CD4-positive, alpha-beta memory T cell (primary cell): ENCODE data around the gene SYS1. TPM values are rescaled to one million over a fixed set of nuclear protein-coding genes. Genes with fewer than 3 reads are reported as not detected.
"Not testable (repeated sequence)": the region's sequence is repeated elsewhere in the genome, so short reads cannot be mapped to it uniquely, and the experiment has no call there.

Experiments used
- CTCF ChIA-PET: fragments of 350-600 bp; sonication (Branson Sonifier 250); formaldehyde crosslinking; loops from one replicate; lab custom pipeline; 2021; ENCODE audit warnings: inconsistent platforms; ENCODE audit not compliant: partially characterized antibody; lab: Charles Lee
- POLR2A ChIA-PET: fragments of 350-600 bp; sonication (Branson Sonifier 250); formaldehyde crosslinking; loops from one replicate; lab custom pipeline; 2021; ENCODE audit not compliant: partially characterized antibody; lab: Charles Lee
- DNase-seq, 5 donors: peaks; one replicate each; pipeline versions ENCODE4 v3.0.0 to v3.0.0-alpha.2; 2020 to 2022; ENCODE audit warnings: mixed read lengths in 1 of 5
- H3K27ac ChIP-seq: one replicate; pipeline ENCODE4 v1.7.0; 2013; ENCODE audit warnings: low read depth, low read length
- H3K27me3 ChIP-seq: 2 replicates; pipeline ENCODE4 v1.7.0; 2013; ENCODE audit warnings: mild to moderate bottlenecking, low read length, moderate library complexity; ENCODE audit not compliant: insufficient read depth
- H3K36me3 ChIP-seq: 2 replicates; pipeline ENCODE4 v1.7.0; 2013; ENCODE audit warnings: mild to moderate bottlenecking, low read length, moderate library complexity; ENCODE audit not compliant: insufficient read depth
- H3K4me1 ChIP-seq: 2 replicates; pipeline ENCODE4 v1.7.0; 2013; ENCODE audit warnings: mild to moderate bottlenecking, low read length, moderate library complexity; ENCODE audit not compliant: insufficient read depth
- H3K4me3 ChIP-seq, 2 donors: one replicate each; pipeline ENCODE4 v1.7.0; 2013; ENCODE audit warnings: low read length in 2 of 2, mild to moderate bottlenecking in 1 of 2
- H3K9me3 ChIP-seq, 2 donors: one replicate each; pipeline ENCODE4 v1.7.0; 2013; ENCODE audit warnings: low read length in 2 of 2, control low read depth in 1 of 2; ENCODE audit not compliant: control insufficient read depth in 1 of 2
- H3K27ac Mint-ChIP-seq, 7 donors: one replicate each; pipeline ENCODE4 v1.8.0; 2020 to 2021; ENCODE audit warnings: mixed read lengths in 7 of 7, mild to moderate bottlenecking in 6 of 7, inconsistent platforms in 3 of 7, moderate library complexity in 3 of 7
- H3K27me3 Mint-ChIP-seq, 2 donors: one replicate each; pipeline ENCODE4 v1.8.0; 2020 to 2021; ENCODE audit warnings: mixed read lengths in 2 of 2
- H3K36me3 Mint-ChIP-seq, 2 donors: one replicate each; pipeline ENCODE4 v1.8.0; 2020 to 2021; ENCODE audit warnings: mixed read lengths in 2 of 2, inconsistent platforms in 1 of 2, mild to moderate bottlenecking in 1 of 2
- H3K4me1 Mint-ChIP-seq, 4 donors: one replicate each; pipeline ENCODE4 v1.8.0; 2020 to 2021; ENCODE audit warnings: mixed read lengths in 4 of 4, mild to moderate bottlenecking in 1 of 4
- H3K4me3 Mint-ChIP-seq, 8 donors: one replicate each; pipeline ENCODE4 v1.8.0; 2020 to 2021; ENCODE audit warnings: mixed read lengths in 8 of 8, mild to moderate bottlenecking in 7 of 8, moderate library complexity in 6 of 8, inconsistent platforms in 3 of 8
- H3K9me3 Mint-ChIP-seq, 8 donors: one replicate each; pipeline ENCODE4 v1.8.0; 2020 to 2021; ENCODE audit warnings: mixed read lengths in 8 of 8, mild to moderate bottlenecking in 5 of 8, inconsistent platforms in 3 of 8, moderate library complexity in 1 of 8
- intact Hi-C: fragments of 100-400 bp; cut with micrococcal nuclease; formaldehyde crosslinking; loops from one replicate; pipeline ENCODE4 v1.15.1; 2023
- polyA plus RNA-seq, 2 donors: library from polyadenylated mRNA; unstranded; fragments of 300-500 nt; fragmentation: Illumina TruSeq; gene quantifications; one replicate each; pipeline ENCODE4 v1.2.3, GENCODE V29; 2021
- total RNA-seq, 2 experiments: library from RNA; stranded (reverse); gene quantifications; one replicate each; pipeline ENCODE4 v1.2.3, GENCODE V29; 2021

Gene SYS1
- total and polyA plus RNA-seq, 4 experiments from 2014 or later = 24.7 to 56.6 (median 43.3) TPM

- Histone ChIP-seq H3K9me3 (no peaks in the 10 kb centered on the region), H3K4me3 (peak within 1 kb of the TSS; percentile 42 to 72), H3K4me1 (peaks cover 29% of the 10 kb centered on the region), H3K27me3 (no peaks in the 10 kb centered on the region), H3K27ac (peak within 1 kb of the TSS; percentile 58), H3K36me3 (no peaks in the 10 kb centered on the region)
- CTCF ChIA-PET = interaction anchor here (0.9 to 2.1 kb wide), 8 partner anchors 12 to 423 kb away, joined by 3 to 11 read pairs (median 4); no protein-coding TSS in a partner anchor
- H3K9me3 Mint-ChIP-seq = no peaks in the 10 kb centered on the region
- no peaks in the 10 kb centered on the region for H3K27me3 Mint-ChIP-seq
- peak within 1 kb of the TSS in 6 of 7 donors; percentile 35 to 78 (median 55) for H3K27ac Mint-ChIP-seq
- intact Hi-C loops = no loop called here
- DNase-seq = peak; percentile 50 to 65 (median 55)
- peak within 1 kb of the TSS; percentile 75 to 94 (median 84) for H3K4me3 Mint-ChIP-seq
- POLR2A ChIA-PET = interaction anchor here (0.7 to 2.8 kb wide), 6 partner anchors 9 to 68 kb away, joined by 3 to 15 read pairs (median 7); partner anchors contain the start of genes PIGT and SYS1
- H3K36me3 Mint-ChIP-seq = no peaks in the 10 kb centered on the region
- H3K4me1 Mint-ChIP-seq = peaks cover 3 to 37% (median 17%) of the 10 kb centered on the region in 4 donors
These were observed 14.8 kb upstream of the SYS1 start, which contains the start of gene SDC4 for GRCh38 chr20:45347936-45348778. Gene SDC4 (minus strand): TSS chr20:45348424. CDS start chr20:45348384, 40 bp downstream.

- Mint-ChIP-seq H3K4me1 (peaks cover 10 to 48% (median 22%) of the 10 kb centered on the region in 4 donors), H3K9me3 (no peaks in the 10 kb centered on the region), H3K36me3 (no peaks in the 10 kb centered on the region), H3K27ac (no peak overlapping the region), H3K27me3 (no peaks in the 10 kb centered on the region), H3K4me3 (peak overlapping the region in 1 of 8 donors; percentile 8)
- Histone ChIP-seq H3K27me3 (no peaks in the 10 kb centered on the region), H3K4me1 (peaks cover 30% of the 10 kb centered on the region), H3K9me3 (no peaks in the 10 kb centered on the region), H3K4me3 (no peak overlapping the region), H3K36me3 (no peaks in the 10 kb centered on the region), H3K27ac (no peak overlapping the region)
- DNase-seq = no peak
- intact Hi-C loops = no loop called here
- POLR2A ChIA-PET = no interaction called here
- CTCF ChIA-PET = interaction anchor here (1.4 to 1.7 kb wide), 2 partner anchors 24 to 39 kb away, joined by 3 to 5 read pairs; no protein-coding TSS in a partner anchor
These were observed 12.7 kb upstream of the SYS1 start for GRCh38 chr20:45350217-45350616.

- H3K4me3 Mint-ChIP-seq, H3K36me3 ChIP-seq, H3K27ac Mint-ChIP-seq, intact Hi-C loops, H3K36me3 Mint-ChIP-seq, H3K27me3 ChIP-seq, H3K9me3 Mint-ChIP-seq, H3K27me3 Mint-ChIP-seq, H3K27ac ChIP-seq, POLR2A ChIA-PET, H3K4me3 ChIP-seq, DNase-seq, H3K9me3 ChIP-seq: not testable (repeated sequence)
- peaks cover 12 to 48% (median 27%) of the 10 kb centered on the region in 4 donors for H3K4me1 Mint-ChIP-seq
- CTCF ChIA-PET = interaction anchor here (0.8 to 1.7 kb wide), 5 partner anchors 12 to 99 kb away, joined by 3 to 5 read pairs (median 4); partner anchors contain the start of gene SYS1
- H3K4me1 ChIP-seq = peaks cover 34% of the 10 kb centered on the region
These were observed 12.2 kb upstream of the SYS1 start for GRCh38 chr20:45350795-45351194.

- no peaks in the 10 kb centered on the region for H3K36me3 ChIP-seq
- ChIA-PET CTCF (interaction anchor here (1.0 to 1.9 kb wide), 4 partner anchors 10 to 84 kb away, joined by 3 to 13 read pairs (median 4); partner anchors contain the start of gene SYS1), POLR2A (interaction anchor here (0.7 to 1.8 kb wide), 2 partner anchors 10 to 21 kb away, joined by 4 to 9 read pairs; partner anchors contain the start of gene SYS1)
- Mint-ChIP-seq H3K4me3 (no peak overlapping the region), H3K36me3 (no peaks in the 10 kb centered on the region), H3K4me1 (peaks cover 11 to 43% (median 27%) of the 10 kb centered on the region in 4 donors), H3K27me3 (no peaks in the 10 kb centered on the region), H3K27ac (no peak overlapping the region), H3K9me3 (no peaks in the 10 kb centered on the region)
- no peak for DNase-seq
- H3K27me3 ChIP-seq = no peaks in the 10 kb centered on the region
- H3K27ac ChIP-seq = no peak overlapping the region
- H3K4me3 ChIP-seq = no peak overlapping the region
- intact Hi-C loops = no loop called here
- no peaks in the 10 kb centered on the region for H3K9me3 ChIP-seq
- peaks cover 27% of the 10 kb centered on the region for H3K4me1 ChIP-seq
These were observed 10.2 kb upstream of the SYS1 start for GRCh38 chr20:45352729-45353128.

GRCh38 chr20:45353746-45354145 is 9.2 kb upstream of the SYS1 start:
- no peaks in the 10 kb centered on the region for H3K36me3 Mint-ChIP-seq
- no peaks in the 10 kb centered on the region for H3K27me3 Mint-ChIP-seq
- H3K36me3 ChIP-seq = no peaks in the 10 kb centered on the region
- ChIA-PET POLR2A (interaction anchor here (0.6 to 1.8 kb wide), 3 partner anchors 9 to 20 kb away, joined by 3 to 6 read pairs (median 4); partner anchors contain the start of gene SYS1), CTCF (interaction anchor here (1.3 to 12.6 kb wide), 5 partner anchors 9 to 83 kb away, joined by 4 to 184 read pairs (median 7); partner anchors contain the start of gene SYS1)
- H3K27ac ChIP-seq = no peak overlapping the region
- peak overlapping the region in 5 of 7 donors; percentile 16 to 63 (median 58) for H3K27ac Mint-ChIP-seq
- no peaks in the 10 kb centered on the region for H3K9me3 ChIP-seq
- H3K4me3 ChIP-seq = no peak overlapping the region
- no peaks in the 10 kb centered on the region for H3K27me3 ChIP-seq
- intact Hi-C loops = no loop called here
- H3K4me1 ChIP-seq = peaks cover 28% of the 10 kb centered on the region
- DNase-seq = no peak
- H3K4me3 Mint-ChIP-seq = no peak overlapping the region
- H3K4me1 Mint-ChIP-seq = peaks cover 13 to 53% (median 32%) of the 10 kb centered on the region in 4 donors
- H3K9me3 Mint-ChIP-seq = no peaks in the 10 kb centered on the region

- Mint-ChIP-seq H3K9me3 (no peaks in the 10 kb centered on the region), H3K4me1 (peaks cover 13 to 54% (median 33%) of the 10 kb centered on the region in 4 donors), H3K27me3 (no peaks in the 10 kb centered on the region), H3K36me3 (no peaks in the 10 kb centered on the region), H3K4me3 (peak overlapping the region in 1 of 8 donors; percentile 61), H3K27ac (peak overlapping the region in 5 of 7 donors; percentile 14 to 73 (median 63))
- POLR2A ChIA-PET = interaction anchor here (0.5 to 1.3 kb wide), 3 partner anchors 8 to 411 kb away, joined by 3 to 6 read pairs (median 3); partner anchors contain the start of gene SYS1
- Histone ChIP-seq H3K9me3 (no peaks in the 10 kb centered on the region), H3K27me3 (no peaks in the 10 kb centered on the region), H3K4me3 (no peak overlapping the region), H3K36me3 (no peaks in the 10 kb centered on the region), H3K4me1 (peaks cover 28% of the 10 kb centered on the region), H3K27ac (no peak overlapping the region)
- intact Hi-C loops = no loop called here
- CTCF ChIA-PET = interaction anchor here (0.7 to 12.6 kb wide), 11 partner anchors 8 to 95 kb away, joined by 3 to 184 read pairs (median 5); partner anchors contain the start of gene SYS1
- DNase-seq = no peak
These were observed 8.3 kb upstream of the SYS1 start for GRCh38 chr20:45354423-45355208.
